GM19395 (cell line): ENCODE data around the gene TRAPPC2L.

ENCODE experiments used
- ATAC-seq: cut with Tn5 transposase; IDR thresholded peaks from one replicate; pipeline ENCODE4 v1.9.1; 2021; ENCODE audit warnings: mild to moderate bottlenecking, moderate library complexity; ENCODE audit not compliant: unreplicated experiment

The TRAPPC2L gene

GRCh38 chr16:88874938-88875599 is 18.1 kb downstream of the TRAPPC2L start:
- no peak for ATAC-seq

GRCh38 chr16:88875703-88876234 is 18.8 kb downstream of the TRAPPC2L start:
- ATAC-seq, result no peak

- no peak for ATAC-seq
These were observed 20.1 kb downstream of the TRAPPC2L start for GRCh38 chr16:88876942-88877526.

- ATAC-seq, result no peak
These were observed 20.8 kb downstream of the TRAPPC2L start for GRCh38 chr16:88877564-88878289.

- no peak for ATAC-seq
These were observed 21.4 kb downstream of the TRAPPC2L start for GRCh38 chr16:88878356-88878755.

- no peak for ATAC-seq
These were observed 22.2 kb downstream of the TRAPPC2L start for GRCh38 chr16:88878967-88879787.

GRCh38 chr16:88879788-88880055 is 22.8 kb downstream of the TRAPPC2L start:
- ATAC-seq, result no peak

GRCh38 chr16:88880226-88881006 is 23.5 kb downstream of the TRAPPC2L start:
- no peak for ATAC-seq

GRCh38 chr16:88881007-88881615 is 24.2 kb downstream of the TRAPPC2L start:
- ATAC-seq, result no peak

GRCh38 chr16:88881675-88882357 is 24.9 kb downstream of the TRAPPC2L start:
- no peak for ATAC-seq

GRCh38 chr16:88882358-88883030 is 25.6 kb downstream of the TRAPPC2L start:
- ATAC-seq, result no peak

GRCh38 chr16:88883117-88883895 is 26.4 kb downstream of the TRAPPC2L start:
- no peak for ATAC-seq

GRCh38 chr16:88883946-88884345 is 27.0 kb downstream of the TRAPPC2L start:
- no peak for ATAC-seq

- no peak for ATAC-seq
These were observed 27.8 kb downstream of the TRAPPC2L start for GRCh38 chr16:88884569-88885271.

- no peak for ATAC-seq
These were observed 28.9 kb downstream of the TRAPPC2L start for GRCh38 chr16:88885693-88886280.

GRCh38 chr16:88886420-88886844 is 29.5 kb downstream of the TRAPPC2L start:
- ATAC-seq, result no peak

GRCh38 chr16:88886845-88887521 is 30.1 kb downstream of the TRAPPC2L start:
- no peak for ATAC-seq
